Endothelial cell of umbilical vein (primary cell): ENCODE data around the gene NRAS. TPM values are rescaled to one million over a fixed set of nuclear protein-coding genes. Genes with fewer than 3 reads are reported as not detected.
"Not testable (repeated sequence)": the region's sequence is repeated elsewhere in the genome, so short reads cannot be mapped to it uniquely, and the experiment has no call there.

Source experiments
- BruUV-seq: library from RNA; stranded (reverse); fragments of 400-500 nt; replicated peaks from 2 replicates; lab custom pipeline; 2021; lab: Mats Ljungman, UMichigan
- CTCF ChIA-PET: fragments of 300-600, 350-600 bp; sonication (Branson Sonifier 250); formaldehyde crosslinking; loops from one replicate; lab custom pipeline; 2021; ENCODE audit warnings: antibody characterized with exemption, inconsistent platforms; lab: Charles Lee
- POLR2A ChIA-PET: fragments of 300-600, 350-600 bp; sonication (Branson Sonifier 250); formaldehyde crosslinking; loops from one replicate; lab custom pipeline; 2021; ENCODE audit warnings: antibody characterized with exemption, inconsistent platforms; lab: Charles Lee
- DNase-seq: peaks from one replicate; pipeline ENCODE4 v3.0.0-alpha.2; 2011; ENCODE audit warnings: low read depth, low spot score
- FAIRE-seq: peaks from 2 replicates; lab custom pipeline; 2011; peaks lifted over from hg19 to GRCh38; lab: Jason Lieb, UNC
- H2AFZ ChIP-seq: 2 replicates; pipeline ENCODE4 v1.6.0; 2012; ENCODE audit warnings: low read depth, low read length, control low read depth, inconsistent platforms
- H3K27ac ChIP-seq: 2 replicates; pipeline ENCODE4 v1.5.1; 2011; ENCODE audit warnings: low read depth, mild to moderate bottlenecking, control low read depth, low read length, moderate library complexity; ENCODE audit not compliant: insufficient read depth
- H3K27me3 ChIP-seq, 2 experiments: 2 replicates each; pipeline versions ENCODE4 v1.6.0 to v1.6.1; 2011; ENCODE audit warnings: low read length in 2 of 2, mixed read lengths in 1 of 2; ENCODE audit not compliant: control insufficient read depth in 2 of 2, insufficient read depth in 2 of 2
- H3K36me3 ChIP-seq, 2 experiments: 2 replicates in 1 of 2; 3 replicates in 1 of 2; pipeline ENCODE4 v1.5.1; 2011; ENCODE audit warnings: low read length in 2 of 2, mild to moderate bottlenecking in 1 of 2, moderate library complexity in 1 of 2; ENCODE audit not compliant: control insufficient read depth in 2 of 2, insufficient read depth in 2 of 2; ENCODE audit errors: extremely low read depth in 1 of 2
- H3K4me1 ChIP-seq: 3 replicates; pipeline ENCODE4 v1.5.1; 2011; ENCODE audit warnings: mild to moderate bottlenecking, low read length; ENCODE audit not compliant: control insufficient read depth, insufficient read depth; ENCODE audit errors: extremely low read depth
- H3K4me2 ChIP-seq: 2 replicates; pipeline ENCODE4 v1.6.1; 2011; ENCODE audit warnings: low read length, control low read depth, mixed read lengths; ENCODE audit not compliant: insufficient read depth
- H3K4me3 ChIP-seq, 3 experiments: fragments of 200-600 bp in 1 of 3; sonication (generic), shearing (Covaris generic) in 1 of 3; replicated peaks in 1 of 3; 2 replicates each; pipeline ENCODE4 v1.5.1; 2011 to 2016; ENCODE audit warnings: control low read depth in 3 of 3, low read length in 3 of 3, mild to moderate bottlenecking in 2 of 3, inconsistent platforms in 1 of 3, low read depth in 1 of 3, moderate library complexity in 1 of 3; ENCODE audit not compliant: insufficient read depth in 1 of 3
- H3K79me2 ChIP-seq: 2 replicates; pipeline ENCODE4 v1.6.0; 2012; ENCODE audit warnings: low read length, inconsistent platforms; ENCODE audit not compliant: control insufficient read depth, insufficient read depth
- H3K9ac ChIP-seq: replicated peaks from 2 replicates; pipeline ENCODE3; 2011; ENCODE audit warnings: low read length, control low read depth; ENCODE audit not compliant: insufficient read depth; ENCODE audit errors: extremely low read depth
- H3K9me1 ChIP-seq: replicated peaks from 3 replicates; pipeline ENCODE4 v1.6.0; 2011; ENCODE audit warnings: mild to moderate bottlenecking, low read length; ENCODE audit not compliant: control insufficient read depth, insufficient read depth; ENCODE audit errors: extremely low read depth
- H3K9me3 ChIP-seq: replicated peaks from 2 replicates; pipeline ENCODE4 v1.5.1; 2012; ENCODE audit warnings: low read length, inconsistent platforms; ENCODE audit not compliant: control insufficient read depth, insufficient read depth
- H4K20me1 ChIP-seq: replicated peaks from 2 replicates; pipeline ENCODE3; 2011; ENCODE audit warnings: mild to moderate bottlenecking, low read length; ENCODE audit not compliant: control insufficient read depth, insufficient read depth; ENCODE audit errors: extremely low read depth
- CTCF ChIP-seq, 2 donors: IDR thresholded peaks; 1 replicate in 1 of 2; 2 replicates in 1 of 2; pipeline ENCODE4 v1.5.1; 2011; ENCODE audit warnings: low read length in 2 of 2, mild to moderate bottlenecking in 2 of 2, moderate library complexity in 2 of 2, control low read depth in 1 of 2, inconsistent platforms in 1 of 2, low read depth in 1 of 2; ENCODE audit not compliant: insufficient read depth in 1 of 2; ENCODE audit errors: extremely low read depth in 1 of 2
- EZH2 ChIP-seq: IDR thresholded peaks from 2 replicates; pipeline ENCODE4 v1.6.1; 2012; ENCODE audit warnings: borderline replicate concordance, low read depth, mild to moderate bottlenecking, moderate library complexity, low read length, inconsistent platforms; ENCODE audit not compliant: severe bottlenecking
- FOS ChIP-seq: IDR thresholded peaks from 2 replicates; pipeline ENCODE4 v1.6.1; 2011; ENCODE audit warnings: mild to moderate bottlenecking, low read length, moderate library complexity, borderline replicate concordance; ENCODE audit not compliant: insufficient read depth
- GATA2 ChIP-seq: IDR thresholded peaks from 2 replicates; pipeline ENCODE4 v1.7.0; 2011; ENCODE audit warnings: low read depth, mild to moderate bottlenecking, moderate library complexity, mixed read lengths, low read length; ENCODE audit not compliant: insufficient read length, insufficient read depth
- JUN ChIP-seq: IDR thresholded peaks from 2 replicates; pipeline ENCODE4 v1.6.1; 2011; ENCODE audit warnings: borderline replicate concordance, low read depth; ENCODE audit not compliant: insufficient read length, insufficient read depth
- MYC ChIP-seq: IDR thresholded peaks from one replicate; pipeline ENCODE4 v1.6.1; 2011; ENCODE audit warnings: mild to moderate bottlenecking, low read depth, low read length
- POLR2A ChIP-seq: IDR thresholded peaks from 2 replicates; pipeline ENCODE4 v1.6.1; 2012; ENCODE audit warnings: low read depth, mild to moderate bottlenecking, control low read depth, low read length
- POLR2AphosphoS5 ChIP-seq: IDR thresholded peaks from 2 replicates; pipeline ENCODE4 v1.6.1; 2012; ENCODE audit warnings: low read depth, mild to moderate bottlenecking, control low read depth, low read length, moderate library complexity; ENCODE audit not compliant: insufficient read depth
- dilution Hi-C: fragments of 300-500 bp; cut with MboI; formaldehyde crosslinking; loops from one replicate; pipeline ENCODE4 v1.15.0; 2019; ENCODE audit warnings: low sequenced_read_pairs; ENCODE audit not compliant: extremely low pct_ligation_motif_present
- intact Hi-C: fragments of 100-400 bp; cut with micrococcal nuclease; formaldehyde crosslinking; loops from one replicate; pipeline ENCODE4 v1.10.0; 2022
- polyA plus RNA-seq, 4 experiments: library from polyadenylated mRNA; depleted of rRNA in 3 of 4; stranded (reverse) in 3 of 4; unstranded in 1 of 4; fragments of >200 nt; gene quantifications; 2 replicates each; pipeline versions ENCODE4 v1.2.1 to v1.2.3, GENCODE V29; 2011 to 2012; ENCODE audit warnings: missing spikeins in 1 of 4
- total RNA-seq: library from RNA; stranded (reverse); gene quantifications from 2 replicates; pipeline ENCODE4 v1.2.3, GENCODE V29; 2021
- TF ChIP-seq, protein P1 (sequence below): IDR thresholded peaks from 2 replicates; pipeline ENCODE4 v1.6.1; 2011; ENCODE audit not compliant: insufficient read depth, insufficient read length

NRAS gene
- total and polyA plus RNA-seq, 2 donors (not counting 3 experiments of a cell fraction or from before 2014, with no cell fraction given): 29.4 to 76.5 TPM

- Histone ChIP-seq H3K4me1 (peaks cover 27% of the 10 kb centered on the region), H3K36me3 (peaks cover 5 to 13% of the 10 kb centered on the region in 2 experiments), H3K79me2 (peaks cover 89% of the 10 kb centered on the region), H4K20me1 (peaks cover 54% of the 10 kb centered on the region)
- H2AFZ ChIP-seq, H3K9ac ChIP-seq, dilution Hi-C loops, FAIRE-seq, H3K4me2 ChIP-seq, BruUV-seq, H3K27ac ChIP-seq, H3K4me3 ChIP-seq, H3K27me3 ChIP-seq, DNase-seq, H3K9me1 ChIP-seq, CTCF ChIA-PET, H3K9me3 ChIP-seq, POLR2A ChIA-PET: not testable (repeated sequence)
- intact Hi-C loops: loop anchor here (10.0 kb wide), 1 partner anchor 311 kb away; no protein-coding TSS in a partner anchor
Measured at GRCh38 chr1:114753702-114754101, 37.1 kb upstream of the NRAS start.

DNA sequence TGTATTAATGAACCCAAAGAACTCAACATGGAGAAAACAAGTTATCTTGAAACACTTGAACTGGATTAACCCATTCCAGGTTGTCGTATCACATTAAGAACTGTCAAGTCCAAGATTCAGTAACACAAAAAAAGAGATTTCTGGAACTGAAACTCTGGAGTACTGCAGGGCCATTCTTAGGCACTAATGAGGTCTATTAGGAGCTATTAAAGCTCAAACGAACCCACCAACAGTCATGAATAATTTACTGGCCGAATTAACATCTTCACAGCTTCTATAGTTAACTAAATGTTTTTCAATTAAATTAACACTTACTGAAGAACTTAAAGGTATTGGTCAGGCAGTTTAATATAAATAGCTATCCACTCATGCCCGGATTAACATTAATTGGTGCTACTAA is 36.6 kb upstream of the NRAS start:
- TF ChIP-seq POLR2A (no peak), POLR2AphosphoS5 (no peak), JUN (no peak), GATA2 (no peak), CTCF (IDR thresholded peaks at IDR 0.05; ENCODE audit: extremely low read depth in 1 of 2, insufficient read depth in 1 of 2, low read depth in 1 of 2, low read length in 2 of 2) (no peak), FOS (no peak), MYC (no peak), EZH2 (no peak)
- TF ChIP-seq, protein P1, sequence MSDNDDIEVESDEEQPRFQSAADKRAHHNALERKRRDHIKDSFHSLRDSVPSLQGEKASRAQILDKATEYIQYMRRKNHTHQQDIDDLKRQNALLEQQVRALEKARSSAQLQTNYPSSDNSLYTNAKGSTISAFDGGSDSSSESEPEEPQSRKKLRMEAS: no peak
- Histone ChIP-seq H3K9me1 (no peaks in the 10 kb centered on the region), H3K79me2 (peaks cover 95% of the 10 kb centered on the region), H3K4me2 (no peak overlapping the region), H2AFZ (no peak overlapping the region), H3K9me3 (no peaks in the 10 kb centered on the region), H3K36me3 (peaks cover 7 to 18% of the 10 kb centered on the region in 2 experiments), H3K9ac (no peak overlapping the region), H3K27me3 (no peaks in the 10 kb centered on the region), H3K4me1 (peaks cover 22% of the 10 kb centered on the region), H3K4me3 (no peak overlapping the region), H4K20me1 (peaks cover 55% of the 10 kb centered on the region), H3K27ac (no peak overlapping the region)
- dilution Hi-C loops (no loop called here), intact Hi-C loops (loop anchor here (10.0 kb wide), 1 partner anchor 312 kb away; no protein-coding TSS in a partner anchor)
- POLR2A ChIA-PET: no interaction called here
- DNase-seq: no peak
- CTCF ChIA-PET: no interaction called here
- BruUV-seq: no TSS peak
- no peak for FAIRE-seq
